PFSK-1 (cell line): ENCODE measurements around the gene KAZALD1.

ENCODE experiments used
- POLR2AphosphoS5 ChIP-seq: IDR thresholded peaks from 2 replicates; pipeline ENCODE4 v1.6.1; 2012; ENCODE audit warnings: low read depth, mild to moderate bottlenecking, control low read depth, low read length, moderate library complexity
- SIN3A ChIP-seq: IDR thresholded peaks from 2 replicates; pipeline ENCODE4 v1.6.1; 2012; ENCODE audit warnings: mild to moderate bottlenecking, low read length, moderate library complexity, borderline replicate concordance; ENCODE audit not compliant: insufficient read depth
- TAF1 ChIP-seq: IDR thresholded peaks from 2 replicates; pipeline ENCODE4 v1.6.1; 2012; ENCODE audit warnings: low read length, control low read depth, borderline replicate concordance; ENCODE audit not compliant: insufficient read depth

DNA sequence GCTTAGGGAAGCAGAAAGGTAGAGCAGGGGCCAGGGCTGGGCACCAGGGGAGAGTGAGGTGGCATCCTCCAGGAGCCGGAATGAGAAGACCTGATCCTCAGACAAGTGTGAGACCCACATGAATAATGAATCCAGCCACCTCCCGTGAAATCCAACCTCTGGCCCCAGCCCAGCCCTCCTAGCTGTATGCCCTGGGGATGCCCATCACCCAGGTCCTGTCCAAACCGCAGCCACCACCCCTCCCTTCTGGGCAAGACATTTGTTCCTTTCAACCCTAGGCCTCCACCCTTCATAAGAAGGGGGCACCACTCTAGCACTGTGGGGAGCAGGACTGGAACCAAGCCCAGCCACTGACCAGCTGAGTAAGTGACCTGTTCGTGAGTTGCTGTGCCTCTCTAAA lies 40.5 kb upstream of the KAZALD1 start:
- no peak for TF ChIP-seq POLR2AphosphoS5
- no peak for TF ChIP-seq SIN3A
- no peak for TF ChIP-seq TAF1
